OCI-LY1 (cell line): Measurements from ENCODE around the gene AKT3.

Experiments used
- EZH2 ChIP-seq: fragments of 200-600 bp; sonication (generic), shearing (Covaris generic); IDR thresholded peaks from 2 replicates; pipeline ENCODE4 v1.8.0; 2017; ENCODE audit warnings: borderline replicate concordance, mixed run types, mild to moderate bottlenecking, antibody characterized with exemption, low read length, moderate library complexity, mixed read lengths
- TF ChIP-seq, protein P1 (sequence below): fragments of 200-600 bp; sonication (generic), shearing (Covaris generic); IDR thresholded peaks from 2 replicates; pipeline ENCODE4 v1.5.1; 2017; ENCODE audit warnings: mild to moderate bottlenecking, antibody characterized with exemption, low read length, moderate library complexity, mixed read lengths

DNA sequence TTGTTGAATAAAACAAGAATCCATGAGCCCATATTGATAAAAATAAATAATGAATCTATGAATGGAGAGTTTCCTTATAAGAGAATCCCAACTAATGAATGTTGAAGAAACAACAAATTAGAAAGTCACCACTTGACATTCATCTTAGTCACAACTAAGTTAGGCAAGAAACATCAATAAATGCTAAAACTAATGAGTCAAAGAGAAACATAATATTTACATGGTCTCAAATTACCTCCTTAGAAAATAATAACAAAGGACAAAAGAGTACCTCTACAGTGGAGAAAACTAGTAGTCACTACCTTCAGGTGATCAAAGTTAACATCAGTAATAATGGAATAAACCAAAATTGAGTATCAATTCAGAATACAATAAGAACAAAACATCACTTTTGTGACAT, 93.5 kb downstream of the AKT3 start:
- no peak for TF ChIP-seq EZH2
- TF ChIP-seq, protein P1, sequence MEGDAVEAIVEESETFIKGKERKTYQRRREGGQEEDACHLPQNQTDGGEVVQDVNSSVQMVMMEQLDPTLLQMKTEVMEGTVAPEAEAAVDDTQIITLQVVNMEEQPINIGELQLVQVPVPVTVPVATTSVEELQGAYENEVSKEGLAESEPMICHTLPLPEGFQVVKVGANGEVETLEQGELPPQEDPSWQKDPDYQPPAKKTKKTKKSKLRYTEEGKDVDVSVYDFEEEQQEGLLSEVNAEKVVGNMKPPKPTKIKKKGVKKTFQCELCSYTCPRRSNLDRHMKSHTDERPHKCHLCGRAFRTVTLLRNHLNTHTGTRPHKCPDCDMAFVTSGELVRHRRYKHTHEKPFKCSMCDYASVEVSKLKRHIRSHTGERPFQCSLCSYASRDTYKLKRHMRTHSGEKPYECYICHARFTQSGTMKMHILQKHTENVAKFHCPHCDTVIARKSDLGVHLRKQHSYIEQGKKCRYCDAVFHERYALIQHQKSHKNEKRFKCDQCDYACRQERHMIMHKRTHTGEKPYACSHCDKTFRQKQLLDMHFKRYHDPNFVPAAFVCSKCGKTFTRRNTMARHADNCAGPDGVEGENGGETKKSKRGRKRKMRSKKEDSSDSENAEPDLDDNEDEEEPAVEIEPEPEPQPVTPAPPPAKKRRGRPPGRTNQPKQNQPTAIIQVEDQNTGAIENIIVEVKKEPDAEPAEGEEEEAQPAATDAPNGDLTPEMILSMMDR: no peak
